OCI-LY7 (cell line): Measurements from ENCODE around the gene C15orf61. TPM values are rescaled to one million over a fixed set of nuclear protein-coding genes. Genes with fewer than 3 reads are reported as not detected.

Experiments
- BruUV-seq: library from RNA; stranded (reverse); fragments of 400-500 nt; replicated peaks from 2 replicates; lab custom pipeline; 2021; lab: Mats Ljungman, UMichigan
- CTCF ChIA-PET: fragments of 300-600 bp; sonication (Branson Sonifier 250); formaldehyde crosslinking; loops from one replicate; lab custom pipeline; 2022; ENCODE audit warnings: antibody characterized with exemption; ENCODE audit not compliant: unreplicated experiment; lab: Charles Lee
- POLR2A ChIA-PET: fragments of 300-600 bp; sonication (Branson Sonifier 250); formaldehyde crosslinking; loops from one replicate; lab custom pipeline; 2022; ENCODE audit warnings: antibody characterized with exemption; lab: Charles Lee
- DNase-seq: peaks from one replicate; pipeline ENCODE4 v3.0.0-alpha.2; 2015; ENCODE audit warnings: low spot score
- H2AFZ ChIP-seq: fragments of 200-600 bp; sonication (generic), shearing (Covaris generic); 2 replicates; pipeline ENCODE4 v1.6.1; 2014; ENCODE audit warnings: mild to moderate bottlenecking, antibody characterized with exemption, low read length, moderate library complexity
- H3K27ac ChIP-seq: fragments of 200-600 bp; sonication (generic); 2 replicates; pipeline ENCODE4 v1.5.1; 2014; ENCODE audit warnings: mixed run types, low read depth, mild to moderate bottlenecking, moderate library complexity, low read length, inconsistent platforms; ENCODE audit not compliant: poor library complexity, severe bottlenecking
- H3K36me3 ChIP-seq: fragments of 200-600 bp; sonication (generic); 2 replicates; pipeline ENCODE4 v1.6.1; 2014; ENCODE audit warnings: mild to moderate bottlenecking, antibody characterized with exemption, low read length, moderate library complexity, mixed read lengths; ENCODE audit not compliant: insufficient read depth
- H3K4me1 ChIP-seq: fragments of 200-600 bp; sonication (generic); 2 replicates; pipeline ENCODE4 v1.5.1; 2014; ENCODE audit warnings: mild to moderate bottlenecking, low read length; ENCODE audit not compliant: insufficient read depth, poor library complexity, severe bottlenecking
- H3K4me2 ChIP-seq: fragments of 200-600 bp; sonication (generic); 2 replicates; pipeline ENCODE4 v1.6.1; 2014; ENCODE audit warnings: mild to moderate bottlenecking, low read length
- H3K4me3 ChIP-seq: fragments of 200-600 bp; sonication (generic); 2 replicates; pipeline ENCODE4 v1.5.1; 2014; ENCODE audit warnings: mild to moderate bottlenecking, low read depth, low read length; ENCODE audit not compliant: poor library complexity, severe bottlenecking
- H3K79me2 ChIP-seq: fragments of 200-600 bp; sonication (generic); 2 replicates; pipeline ENCODE4 v1.6.1; 2016; ENCODE audit warnings: low read depth, mild to moderate bottlenecking, low read length, moderate library complexity, mixed read lengths; ENCODE audit not compliant: insufficient read depth
- H3K9me2 ChIP-seq: fragments of 200-600 bp; sonication (generic); 2 replicates; pipeline ENCODE4 v1.6.1; 2016; ENCODE audit warnings: mild to moderate bottlenecking, low read length, mixed read lengths; ENCODE audit not compliant: insufficient read depth
- H3K9me3 ChIP-seq: fragments of 200-600 bp; sonication (generic); 2 replicates; pipeline ENCODE4 v1.6.1; 2014; ENCODE audit warnings: mild to moderate bottlenecking, mixed run types, low read length, mixed read lengths
- H4K20me1 ChIP-seq: fragments of 200-600 bp; sonication (generic); 2 replicates; pipeline ENCODE4 v1.6.1; 2014; ENCODE audit warnings: mild to moderate bottlenecking, antibody characterized with exemption, low read length, moderate library complexity, mixed read lengths; ENCODE audit not compliant: insufficient read depth
- CTCF ChIP-seq: fragments of 200-600 bp; sonication (generic); conservative IDR thresholded peaks from 2 replicates; pipeline ENCODE4 v1.5.1; 2014; ENCODE audit warnings: mild to moderate bottlenecking, antibody characterized with exemption, low read length, moderate library complexity, mixed read lengths
- EZH2phosphoT487 ChIP-seq: fragments of 200-600 bp; sonication (generic); IDR thresholded peaks from 2 replicates; pipeline ENCODE4 v1.6.1; 2018; ENCODE audit warnings: low read depth, borderline replicate concordance, mild to moderate bottlenecking, mixed run types, antibody characterized with exemption, low read length, moderate library complexity, mixed read lengths
- intact Hi-C: fragments of 100-400 bp; cut with micrococcal nuclease; formaldehyde crosslinking; loops from one replicate; pipeline ENCODE4 v1.10.0; 2022; ENCODE audit not compliant: unreplicated experiment
- total RNA-seq, 2 experiments: library from RNA; depleted of rRNA in 1 of 2; stranded (reverse); fragments of >200 nt in 1 of 2; shearing (Covaris generic) in 1 of 2; gene quantifications; 2 replicates each; pipeline ENCODE4 v1.2.3, GENCODE V29; 2014 to 2022

Gene C15orf61
- total RNA-seq, 2 experiments from 2014 or later, result 9.3 to 13.3 TPM

GRCh38 chr15:67550522-67550921, 29.6 kb downstream of the C15orf61 start:
- BruUV-seq, result no TSS peak
- intact Hi-C loops, result no loop called here
- H3K27ac ChIP-seq, result no peak overlapping the region
- H4K20me1 ChIP-seq, result no peaks in the 10 kb centered on the region; the same call in 1 of the 2 replicates
- no peak for DNase-seq
- H3K4me3 ChIP-seq, result no peak overlapping the region
- CTCF ChIA-PET, result no interaction called here
- TF ChIP-seq CTCF (no peak), EZH2phosphoT487 (no peak)
- peaks cover 28% of the 10 kb centered on the region for H3K4me1 ChIP-seq
- POLR2A ChIA-PET, result interaction anchor here (1.2 to 1.6 kb wide), 3 partner anchors 20 to 234 kb away, joined by 3 read pairs; no protein-coding TSS in a partner anchor
- no peak overlapping the region for H3K4me2 ChIP-seq
- no peaks in the 10 kb centered on the region for H3K9me3 ChIP-seq
- H3K9me2 ChIP-seq, result no peaks in the 10 kb centered on the region
- peaks cover 58% of the 10 kb centered on the region for H3K36me3 ChIP-seq
- no peak overlapping the region for H2AFZ ChIP-seq
- peaks cover 11% of the 10 kb centered on the region; the same call in 1 of the 2 replicates for H3K79me2 ChIP-seq

- POLR2A ChIA-PET, result interaction anchor here (1.6 kb wide), 1 partner anchor 27 kb away, joined by 3 read pairs; no protein-coding TSS in a partner anchor
- Histone ChIP-seq H3K9me2 (no peaks in the 10 kb centered on the region), H3K4me3 (no peak overlapping the region), H4K20me1 (no peaks in the 10 kb centered on the region; the same call in 1 of the 2 replicates), H2AFZ (no peak overlapping the region), H3K79me2 (peaks cover 11% of the 10 kb centered on the region; the same call in 1 of the 2 replicates), H3K4me2 (no peak overlapping the region), H3K9me3 (no peaks in the 10 kb centered on the region), H3K4me1 (peaks cover 22% of the 10 kb centered on the region), H3K36me3 (peaks cover 60% of the 10 kb centered on the region), H3K27ac (no peak overlapping the region)
- no peak for TF ChIP-seq EZH2phosphoT487
- no peak for TF ChIP-seq CTCF
- intact Hi-C loops, result no loop called here
- no TSS peak for BruUV-seq
- no peak for DNase-seq
- CTCF ChIA-PET, result no interaction called here
Observed at GRCh38 chr15:67551207-67551743, 30.3 kb downstream of the C15orf61 start.

GRCh38 chr15:67554580-67554979, 33.6 kb downstream of the C15orf61 start:
- intact Hi-C loops, result no loop called here
- Histone ChIP-seq H3K4me3 (no peak overlapping the region), H3K4me2 (no peak overlapping the region), H3K4me1 (peaks cover 12% of the 10 kb centered on the region), H3K9me3 (peaks cover 16% of the 10 kb centered on the region), H3K36me3 (peaks cover 82% of the 10 kb centered on the region), H3K9me2 (no peaks in the 10 kb centered on the region), H3K27ac (no peak overlapping the region), H2AFZ (no peak overlapping the region), H3K79me2 (peaks cover 4% of the 10 kb centered on the region; the same call in 1 of the 2 replicates), H4K20me1 (no peaks in the 10 kb centered on the region; the same call in 1 of the 2 replicates)
- DNase-seq, result no peak
- TF ChIP-seq EZH2phosphoT487 (no peak), CTCF (no peak)
- no TSS peak for BruUV-seq
- CTCF ChIA-PET, result no interaction called here
- POLR2A ChIA-PET, result interaction anchor here (1.2 kb wide), 1 partner anchor 208 kb away, joined by 5 read pairs; no protein-coding TSS in a partner anchor
